HG02840 (cell line): ENCODE measurements around the gene INCENP.
"Not testable (repeated sequence)": the region's sequence is repeated elsewhere in the genome, so short reads cannot be mapped to it uniquely, and the experiment has no call there.

Experiments used
- ATAC-seq: cut with Tn5 transposase; IDR thresholded peaks from one replicate; pipeline ENCODE4 v1.9.1; 2021; ENCODE audit warnings: mild to moderate bottlenecking, moderate library complexity, moderate number of reproducible peaks; ENCODE audit not compliant: unreplicated experiment, low FRiP score

INCENP gene

DNA sequence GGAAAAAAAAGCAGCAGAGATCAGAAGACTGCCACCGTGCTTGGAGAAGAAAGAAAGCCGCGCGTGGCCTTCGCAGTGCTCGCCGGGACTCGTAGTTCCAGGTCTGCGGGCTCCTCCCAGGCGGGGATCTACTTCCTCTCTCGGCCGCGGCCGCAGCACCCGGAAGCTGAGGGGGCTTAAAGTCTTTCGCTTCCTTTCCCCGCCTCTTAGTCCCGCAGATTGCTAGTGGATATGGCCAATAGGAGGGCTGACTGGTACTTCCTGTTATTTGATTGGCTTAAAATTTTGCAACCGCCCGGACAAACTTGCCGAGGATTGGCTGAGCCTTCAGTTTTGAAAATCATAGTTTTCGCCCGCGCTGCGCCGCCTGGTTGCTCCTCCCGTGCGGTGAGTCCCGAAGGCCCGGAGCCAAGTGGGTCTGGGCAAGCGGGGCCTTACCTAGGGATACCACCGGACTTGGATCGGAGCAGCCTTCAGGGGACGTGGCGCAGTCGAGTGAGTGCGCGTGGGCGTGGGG lies at the start of gene INCENP:
Gene INCENP, plus strand, starts transcription at position 343 of the 517 bp plus-strand sequence. CDS start 4,151 bp downstream, outside the sequence.
- peak; percentile 96 for ATAC-seq

DNA sequence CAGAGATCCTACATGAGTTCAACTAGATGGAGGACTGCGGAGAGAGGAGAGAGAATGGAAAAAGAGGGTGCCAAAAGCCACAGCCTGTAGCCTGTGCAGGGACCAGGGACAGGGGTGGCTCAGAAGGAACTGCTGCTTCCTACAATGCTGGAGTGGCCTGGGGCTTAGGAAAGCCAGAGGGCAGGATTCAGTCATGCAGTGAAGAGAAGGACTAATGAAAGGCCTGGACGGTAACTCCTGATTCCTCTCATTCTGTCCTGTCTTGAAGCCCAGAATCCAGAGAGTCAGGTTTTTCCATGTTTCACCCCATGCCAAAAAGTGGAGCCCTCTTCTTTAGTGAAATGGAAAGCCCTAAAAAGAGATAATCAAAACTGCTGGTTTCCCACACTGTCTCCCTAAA lies 48.4 kb upstream of the INCENP start:
- no peak for ATAC-seq

DNA sequence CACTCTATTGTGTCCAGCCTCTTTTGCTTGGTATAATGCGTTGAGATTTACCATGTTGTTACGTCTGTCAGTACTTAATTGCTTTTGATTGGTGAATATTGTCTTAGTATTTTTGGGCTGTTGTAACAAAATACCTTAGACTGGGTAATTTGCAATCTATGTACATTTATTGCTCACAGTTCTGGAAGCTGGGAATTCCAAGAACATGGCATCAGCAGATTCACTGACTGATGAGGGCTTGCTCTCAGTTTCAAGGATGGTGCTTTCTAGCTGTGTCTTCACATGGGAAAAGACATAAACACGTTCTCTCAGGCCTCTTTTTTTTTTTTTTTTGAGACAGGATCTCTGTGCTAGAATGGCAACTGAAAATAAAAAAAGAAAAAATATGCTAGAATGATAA lies 46.7 kb upstream of the INCENP start:
- ATAC-seq, result no peak

DNA sequence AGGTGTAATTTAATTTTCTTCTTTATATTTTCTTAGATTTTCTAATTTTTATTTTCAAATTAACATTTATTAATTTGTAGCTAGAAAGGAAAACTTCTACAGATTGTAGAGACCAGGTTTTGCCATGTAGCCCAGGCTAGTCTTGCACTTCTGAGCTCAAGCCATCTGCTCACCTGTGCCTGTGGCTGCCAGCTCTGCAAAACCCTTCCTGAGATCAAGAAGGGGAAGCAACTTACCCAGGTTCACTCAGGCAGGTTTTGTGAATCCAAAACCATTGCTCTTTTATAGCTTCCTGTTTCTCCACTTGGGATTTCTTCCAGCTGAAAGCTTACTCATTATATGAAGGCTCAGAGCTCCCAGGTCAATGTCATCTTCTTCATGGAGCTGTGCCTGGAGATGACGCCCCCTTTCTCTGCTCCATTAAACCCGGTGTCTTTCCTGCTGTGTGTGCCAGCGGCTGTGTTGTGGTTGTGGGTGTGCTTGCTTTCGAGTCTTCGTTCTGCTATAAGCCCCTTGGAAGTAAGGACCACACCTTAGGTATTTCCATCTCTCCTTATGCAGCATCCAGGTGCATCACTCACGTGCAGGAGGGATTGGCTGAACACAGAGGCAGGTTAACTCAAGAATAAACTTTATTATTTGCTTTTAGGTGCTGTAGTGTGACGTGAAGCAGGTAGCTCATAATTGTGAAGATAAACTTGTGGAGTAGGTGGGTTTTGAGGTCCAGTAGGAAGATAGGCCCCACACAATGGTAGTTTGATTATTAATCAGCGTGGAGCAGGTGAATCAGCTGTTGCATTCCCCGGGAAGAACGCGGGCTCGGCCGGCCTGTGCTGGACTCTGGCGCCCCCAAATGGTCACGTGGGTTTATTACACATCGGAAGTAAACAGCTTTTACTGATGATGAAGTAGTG lies 42.2 kb upstream of the INCENP start:
- no peak for ATAC-seq

DNA sequence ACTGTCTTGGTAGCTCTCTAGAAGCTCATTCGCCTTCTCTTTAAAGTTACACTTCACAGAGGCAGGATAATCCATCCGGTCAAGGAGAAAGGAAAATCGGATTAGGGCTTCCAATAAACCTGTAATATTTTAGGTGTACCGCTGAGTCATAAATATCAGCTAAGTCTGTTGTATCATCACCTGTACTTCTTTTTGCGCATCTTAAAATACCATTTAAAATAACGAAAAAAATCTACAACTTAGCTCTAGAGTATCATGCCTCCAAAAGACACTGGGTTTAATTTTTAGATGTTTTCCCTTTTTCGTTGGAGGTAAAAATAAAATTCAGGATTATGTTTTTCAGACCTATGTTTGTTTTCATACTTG lies 41.5 kb upstream of the INCENP start:
- no peak for ATAC-seq

DNA sequence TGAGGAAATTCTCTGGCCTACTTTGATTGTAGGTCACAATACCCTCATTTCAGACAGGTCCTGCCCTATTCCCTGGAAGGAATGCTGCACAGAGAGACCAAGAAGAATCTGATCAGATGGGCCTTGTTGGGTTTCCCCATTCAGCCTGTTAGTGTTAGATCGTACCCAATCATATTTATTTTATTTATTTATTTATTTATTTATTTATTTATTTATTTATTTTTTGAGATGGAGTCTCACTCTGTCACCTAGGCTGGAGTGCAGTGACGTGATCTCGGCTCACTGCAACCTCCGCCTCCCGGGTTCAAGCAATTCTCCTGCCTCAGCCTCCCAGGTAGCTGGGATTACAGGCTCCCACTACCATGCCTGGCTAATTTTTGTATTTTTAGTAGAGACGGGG lies 39.0 kb upstream of the INCENP start:
- not testable (repeated sequence) for ATAC-seq

DNA sequence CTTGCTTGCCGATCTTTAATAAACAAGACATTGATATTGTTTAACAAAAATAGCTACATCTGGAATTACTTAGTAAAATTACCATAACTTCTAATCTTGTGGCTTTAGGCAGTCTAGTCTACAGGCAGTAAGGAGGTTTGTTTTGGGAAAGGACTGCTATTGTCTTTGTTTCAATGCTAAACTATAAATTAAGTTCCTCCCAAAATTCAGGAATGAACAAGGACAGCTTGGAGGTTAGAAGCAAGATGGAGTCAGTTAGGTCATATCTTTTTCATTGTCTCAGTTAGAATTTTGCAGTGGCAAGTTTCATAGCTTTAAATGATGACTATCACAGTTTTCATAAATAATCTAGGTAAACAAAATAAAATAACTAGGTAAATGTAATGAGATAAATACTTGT lies 36.1 kb upstream of the INCENP start:
- ATAC-seq, result no peak

DNA sequence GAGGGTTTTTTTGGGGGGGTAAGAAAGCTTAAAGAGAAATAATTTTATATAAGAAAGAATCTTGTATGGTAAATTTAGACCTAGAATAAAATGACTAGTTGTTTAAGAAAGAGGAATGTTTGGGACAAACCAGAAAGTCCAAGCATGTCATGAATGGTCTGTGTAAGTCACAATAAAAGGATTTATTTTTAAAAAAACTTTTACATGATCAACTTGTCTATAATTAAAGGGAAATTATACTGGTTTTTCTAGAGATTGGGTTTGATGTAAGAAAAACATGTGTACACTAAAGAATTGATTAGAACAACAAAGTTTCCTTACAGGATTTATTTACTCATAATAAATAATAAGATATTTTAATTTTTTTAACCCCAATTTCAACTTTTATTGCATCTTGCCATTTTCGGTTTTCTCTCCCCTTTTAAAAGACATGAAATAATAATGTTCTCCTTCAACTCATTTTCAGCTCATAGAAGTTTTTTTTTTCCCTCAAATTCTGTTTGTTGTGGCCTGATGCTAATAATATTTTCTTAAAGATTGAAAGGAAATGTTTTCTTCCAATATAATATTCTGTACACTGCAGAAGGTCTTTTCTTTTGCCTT lies 35.4 kb upstream of the INCENP start:
- no peak for ATAC-seq

DNA sequence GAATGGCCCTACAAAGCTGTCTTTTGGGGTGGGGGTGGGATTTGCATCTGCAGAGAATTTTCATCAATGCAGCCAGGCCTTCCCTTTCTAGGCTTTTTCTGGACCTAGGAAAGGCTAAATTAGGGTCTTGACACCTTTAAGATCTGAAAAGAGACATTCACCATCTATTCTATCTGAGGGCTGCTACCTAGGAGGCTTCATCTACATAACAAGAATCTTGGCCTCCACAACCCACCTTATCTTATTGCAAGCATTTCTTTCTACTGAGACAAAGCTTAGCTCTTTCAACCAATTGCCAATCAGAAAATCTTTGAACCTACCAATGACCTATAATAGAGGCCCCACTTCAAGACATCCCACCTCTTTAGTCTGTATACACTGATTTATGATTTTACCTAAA lies 20.7 kb upstream of the INCENP start:
- ATAC-seq, result no peak

DNA sequence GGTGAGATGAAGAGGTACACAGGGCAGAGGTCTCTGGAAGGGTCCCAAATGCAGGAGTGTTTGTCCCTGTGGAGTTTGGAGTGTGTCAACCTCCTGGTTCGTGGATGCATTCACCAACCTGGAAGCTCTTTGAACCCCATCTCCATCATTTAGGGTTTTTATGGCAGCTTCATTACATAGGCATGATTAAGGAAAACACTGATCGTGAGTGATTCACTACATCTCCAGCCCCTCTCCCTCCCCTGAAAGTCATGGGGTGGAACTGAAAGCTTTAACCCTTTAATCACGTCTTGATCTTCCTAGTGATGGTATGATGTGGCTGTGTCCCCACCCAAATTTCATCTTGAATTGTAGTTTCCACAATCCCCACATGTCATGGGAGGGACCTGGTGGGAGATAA lies 19.8 kb upstream of the INCENP start:
- ATAC-seq, result no peak

DNA sequence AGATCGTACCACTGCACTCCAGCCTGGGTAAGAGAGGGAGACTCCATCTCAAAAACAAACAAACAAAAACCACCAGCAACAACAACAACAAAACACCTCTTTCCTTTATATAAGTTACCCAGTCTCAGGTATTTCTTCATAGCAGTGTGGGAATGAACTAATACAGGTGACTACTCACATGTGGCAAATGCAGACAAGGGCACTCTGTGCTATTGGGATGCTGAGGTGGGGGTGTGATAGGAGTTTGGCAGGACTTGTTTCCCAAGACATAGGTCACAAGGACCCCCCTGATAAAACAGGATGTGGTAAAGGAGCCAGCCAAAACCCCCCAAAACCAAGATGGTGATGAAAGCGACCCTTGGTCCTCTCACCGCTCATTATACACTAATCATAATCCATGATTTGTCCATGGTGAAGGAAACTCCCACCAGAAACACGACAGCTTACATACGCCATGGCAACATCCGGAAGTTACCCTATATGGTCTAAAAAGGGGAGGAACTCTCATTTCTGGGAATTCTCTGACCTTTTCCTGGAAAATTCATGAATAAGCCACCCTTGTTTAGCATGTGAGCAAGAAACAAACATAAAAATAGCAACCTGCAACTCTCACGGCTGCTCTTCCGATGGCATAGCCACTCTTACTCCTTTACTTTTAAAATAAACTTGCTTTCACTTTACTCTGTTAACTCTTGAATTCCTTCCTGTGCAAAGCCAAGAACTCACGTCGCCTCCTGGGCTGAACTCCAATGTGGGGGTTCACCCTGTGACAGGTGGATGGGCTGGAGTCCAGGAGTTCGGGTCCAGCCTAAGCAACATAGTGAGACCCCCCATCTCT lies 18.8 kb upstream of the INCENP start:
- ATAC-seq, result no peak

DNA sequence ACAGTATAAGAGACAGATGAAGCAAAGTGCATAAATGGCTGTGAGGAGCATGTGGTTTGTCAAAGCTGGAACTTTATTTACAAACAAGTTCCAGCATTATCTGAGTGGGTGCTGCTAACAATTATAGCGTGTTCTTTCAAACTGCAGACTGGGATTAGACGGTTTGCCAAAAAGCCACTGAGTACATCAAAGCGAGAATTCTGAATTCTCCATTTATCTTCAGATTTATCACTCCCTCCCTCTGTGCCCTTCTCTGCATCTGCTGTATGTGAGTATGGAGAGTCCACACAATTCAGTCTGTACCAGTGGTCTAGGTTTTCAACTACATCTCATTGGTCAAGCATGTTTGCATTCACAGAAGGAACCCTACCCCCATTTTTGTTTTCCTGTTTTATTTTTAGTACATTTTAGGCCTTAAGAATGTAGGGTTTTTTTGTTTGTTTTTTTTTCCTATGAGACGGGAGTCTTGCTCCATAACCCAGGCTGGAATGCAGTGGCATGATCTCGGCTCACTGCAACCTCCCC lies 18.1 kb upstream of the INCENP start:
- no peak for ATAC-seq

DNA sequence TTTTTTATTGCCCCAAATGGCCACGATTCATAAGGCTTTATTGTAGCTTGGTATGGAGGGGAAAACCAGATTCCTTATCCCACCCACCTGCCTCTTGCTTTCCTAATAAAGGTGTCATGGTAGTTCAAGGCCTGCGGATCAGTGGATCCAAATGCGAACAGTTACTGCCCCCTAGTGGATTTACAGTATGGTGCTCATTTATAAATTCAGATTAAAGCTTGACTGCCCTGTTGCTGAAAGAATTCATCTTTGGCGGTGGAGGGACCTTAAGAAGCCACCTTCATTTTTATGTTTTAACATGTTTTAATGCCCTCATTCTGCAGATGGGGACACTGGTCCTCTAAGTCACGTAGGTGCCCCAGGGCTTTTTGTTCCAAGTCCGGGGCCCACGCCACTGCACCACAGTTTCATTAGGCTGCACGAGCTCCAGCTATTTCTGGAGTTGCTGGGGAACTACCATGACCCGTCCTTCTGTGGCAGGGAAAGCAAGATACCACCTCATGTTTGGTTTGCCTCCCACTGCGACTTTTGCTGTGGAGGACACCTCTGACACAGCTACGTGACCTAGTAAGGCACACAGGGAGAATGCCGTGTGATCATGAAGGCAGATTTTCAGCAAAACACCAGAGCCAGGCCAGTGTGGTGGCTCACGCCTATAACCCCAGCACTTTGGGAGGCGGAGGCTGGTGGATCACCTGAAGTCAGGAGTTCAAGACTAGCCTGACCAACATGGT lies 15.6 kb upstream of the INCENP start:
- ATAC-seq, result no peak

DNA sequence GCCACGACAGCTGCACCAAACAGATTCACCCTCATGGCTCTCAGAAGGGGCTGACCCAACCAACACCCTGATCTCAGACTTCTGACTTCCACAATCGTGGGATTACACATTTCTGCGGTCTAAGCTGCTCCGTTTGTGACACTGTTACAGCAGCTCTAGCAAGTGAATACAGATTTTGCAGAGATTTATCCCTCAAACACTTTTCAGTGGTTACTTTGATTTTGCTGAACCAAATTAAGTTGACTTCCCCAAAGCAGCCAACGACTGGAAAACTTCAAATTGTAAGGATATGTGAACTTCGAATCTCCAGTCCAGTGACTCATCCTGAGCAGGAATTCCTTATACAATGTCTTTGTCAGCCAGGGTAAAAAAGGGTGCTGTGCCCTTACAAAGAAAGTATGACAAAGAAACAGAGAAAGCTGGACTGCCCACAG lies 14.8 kb upstream of the INCENP start:
- ATAC-seq, result no peak

DNA sequence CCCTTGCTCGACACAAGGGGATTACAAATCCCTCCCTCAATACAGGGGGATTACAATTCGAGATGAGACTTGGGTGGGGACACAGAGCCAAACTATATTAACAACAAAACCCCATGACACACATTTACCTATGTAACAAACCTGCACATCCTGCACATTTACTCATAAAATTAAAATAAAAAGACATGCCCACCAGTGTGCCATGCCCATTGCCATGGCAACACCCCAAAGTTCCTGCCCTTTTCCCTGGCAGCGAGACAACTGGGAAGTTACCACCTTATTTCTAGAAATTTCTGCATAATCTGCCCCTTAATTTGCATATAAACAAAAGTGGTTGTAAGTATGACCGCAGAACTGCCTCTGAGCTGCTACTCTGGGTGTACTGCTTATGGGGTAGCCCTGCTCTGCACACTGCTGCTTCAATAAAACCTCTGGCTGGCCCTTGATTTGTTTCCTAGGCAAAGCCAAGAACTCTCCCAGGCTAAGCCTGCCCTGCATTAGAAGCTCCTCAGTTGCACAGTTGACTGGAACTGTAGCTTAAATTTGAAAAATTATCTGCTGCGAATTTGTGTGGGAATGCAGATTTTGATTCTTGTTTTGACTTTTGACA lies 8.6 kb upstream of the INCENP start:
- ATAC-seq, result no peak

DNA sequence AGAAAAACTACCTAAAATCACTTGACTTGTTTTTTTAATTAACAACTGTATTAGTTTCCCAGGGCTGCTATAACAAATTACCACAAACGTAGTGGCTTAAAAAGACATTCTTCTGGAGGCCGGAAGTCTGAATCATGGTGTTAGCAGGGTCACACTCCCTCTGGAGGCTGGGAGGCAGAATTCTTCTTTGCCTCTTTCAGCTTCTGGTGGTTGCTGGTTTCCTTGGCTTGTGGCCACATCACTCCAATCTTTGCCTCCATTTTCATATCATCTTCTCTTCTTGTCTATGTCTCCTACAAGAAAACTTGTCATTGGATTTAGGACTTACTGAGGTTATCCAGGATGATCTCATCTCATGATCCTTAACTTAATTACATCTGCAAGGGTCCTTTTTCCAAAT lies 7.4 kb upstream of the INCENP start:
- no peak for ATAC-seq

DNA sequence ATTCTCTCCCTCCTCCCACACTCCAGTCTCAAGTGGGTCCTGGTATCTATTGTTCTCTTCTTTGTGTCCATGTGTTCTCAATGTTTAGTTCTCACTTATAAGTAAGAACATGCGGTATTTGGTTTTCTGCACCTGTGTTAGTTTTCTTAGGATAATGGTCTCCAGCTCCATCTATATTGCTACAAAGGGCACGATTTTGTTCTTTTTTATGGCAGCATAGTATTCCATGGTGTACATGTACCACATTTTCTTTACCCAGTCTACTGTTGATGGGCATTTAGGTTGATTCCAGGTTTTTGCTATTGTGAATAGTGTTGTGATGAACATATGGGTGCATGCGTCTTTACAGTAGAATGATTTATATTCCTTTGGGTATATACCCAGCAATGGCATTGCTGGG lies 4.2 kb upstream of the INCENP start:
- no peak for ATAC-seq

DNA sequence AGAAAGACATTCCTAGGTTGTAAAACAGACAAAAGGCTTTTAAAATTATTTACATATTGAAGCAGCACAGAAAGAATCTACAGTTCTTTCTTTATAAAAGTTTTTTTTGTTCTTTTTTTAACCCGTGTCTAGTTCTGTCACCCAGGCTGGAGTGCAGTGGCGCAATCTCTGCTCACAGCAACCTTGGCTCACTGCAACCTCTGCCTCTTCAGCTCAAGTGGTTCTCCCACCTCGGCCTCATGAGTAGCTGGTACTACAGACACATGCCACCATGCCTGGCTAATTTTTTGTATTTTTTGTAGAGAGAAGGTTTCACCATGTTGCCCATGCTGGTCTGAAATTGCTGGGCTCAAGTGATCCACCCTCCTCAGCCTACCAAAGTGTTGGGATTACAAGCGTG lies 3.8 kb upstream of the INCENP start:
- no peak for ATAC-seq

DNA sequence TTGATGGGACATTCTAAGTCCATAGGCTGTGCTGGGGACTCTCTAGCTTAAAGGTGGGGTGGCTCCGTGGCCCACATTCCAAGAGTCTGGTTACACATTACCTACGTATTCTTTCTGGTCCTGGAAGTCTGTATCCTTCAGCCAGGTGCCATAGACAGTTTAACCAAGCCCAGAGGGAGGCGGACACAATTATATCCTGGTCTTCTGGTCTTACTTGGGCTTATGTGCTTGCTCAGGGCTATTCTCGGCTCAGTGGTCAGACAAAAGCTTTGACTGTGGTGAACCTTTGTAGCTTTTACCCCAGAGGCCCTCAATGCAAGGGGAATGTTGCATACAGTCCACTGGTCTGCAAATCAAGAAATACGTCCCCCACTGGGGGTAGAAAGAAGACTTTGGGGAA lies 3.4 kb upstream of the INCENP start:
- no peak for ATAC-seq

DNA sequence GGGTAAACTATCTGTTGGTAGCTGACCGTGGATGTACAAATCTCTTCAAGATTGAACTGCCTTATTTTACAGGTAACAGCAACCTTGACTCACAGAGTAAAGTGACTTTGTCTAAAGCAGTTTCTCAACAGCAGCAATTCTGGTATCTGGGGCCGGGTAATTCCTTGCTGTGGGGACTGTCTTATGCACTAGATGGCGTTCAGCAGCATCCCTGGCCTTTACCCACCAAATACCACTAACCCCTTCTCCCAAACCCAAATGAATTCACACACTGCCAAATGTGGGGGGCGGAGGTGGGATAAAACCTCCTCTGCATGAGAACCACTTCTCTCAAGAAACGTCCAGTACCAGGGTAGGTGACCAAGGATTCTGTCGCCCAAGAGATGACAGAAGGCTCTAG lies 1.7 kb upstream of the INCENP start:
- no peak for ATAC-seq
